ENCODE measurements around the gene R3HDM2. TPM values are rescaled to one million over a fixed set of nuclear protein-coding genes. Genes with fewer than 3 reads are reported as not detected.

R3HDM2 gene
- total and polyA plus RNA-seq, 4 donors, result 7.4 to 28.9 (median 15.1) TPM

- peaks cover 0 to 30% (median 10%) of the 10 kb centered on the region in 4 donors for H3K4me1 ChIP-seq (ENCODE audit: control insufficient read depth in 4 of 4, insufficient read depth in 4 of 4, low read length in 3 of 4)
- H3K36me3 ChIP-seq (ENCODE audit: control insufficient read depth in 4 of 4, insufficient read depth in 3 of 4, low read depth in 1 of 4, low read length in 3 of 4), result no peaks in the 10 kb centered on the region
- H3K9ac ChIP-seq (ENCODE audit: low read depth in 1 of 2, low read length in 2 of 2), result peak within 1 kb of the TSS; percentile 63 to 98
- no peaks in the 10 kb centered on the region for H3K9me3 ChIP-seq (ENCODE audit: control insufficient read depth in 4 of 4, low read length in 3 of 4)
- peak within 1 kb of the TSS; percentile 68 to 86 (median 75) for H3K4me3 ChIP-seq (ENCODE audit: low read depth in 1 of 3, low read length in 3 of 3)
- peak; percentile 84 for TF ChIP-seq YY1 (IDR thresholded peaks at IDR 0.05)
- TF ChIP-seq HNF4G (IDR thresholded peaks at IDR 0.05), result peak; percentile 74
- peak; percentile 17 for TF ChIP-seq FOXA2 (IDR thresholded peaks at IDR 0.05)
- TF ChIP-seq REST (IDR thresholded peaks at IDR 0.05), result peak; percentile 85
- peak; percentile 90 to 94 for TF ChIP-seq HNF4A (conservative IDR thresholded peaks at IDR 0.05)
- peak; percentile 93 for TF ChIP-seq ZBTB33 (IDR thresholded peaks at IDR 0.05)
- TF ChIP-seq TAF1 (conservative IDR thresholded peaks at IDR 0.05), result peak; percentile 86
- TF ChIP-seq NR2F2 (IDR thresholded peaks at IDR 0.05), result peak; percentile 75
- no peak for TF ChIP-seq ATF3 (IDR thresholded peaks at IDR 0.05)
- TF ChIP-seq GABPA (IDR thresholded peaks at IDR 0.05 in 1 of 2, conservative IDR thresholded peaks at IDR 0.05 in 1 of 2), result no peak
- peak; percentile 72 to 75 for TF ChIP-seq JUND (IDR thresholded peaks at IDR 0.05)
- peak; percentile 93 for TF ChIP-seq SP1 (IDR thresholded peaks at IDR 0.05)
- TF ChIP-seq RAD21 (IDR thresholded peaks at IDR 0.05), result peak; percentile 47 to 66
- peak; percentile 86 for TF ChIP-seq MAX (IDR thresholded peaks at IDR 0.05)
- TF ChIP-seq CTCF (IDR thresholded peaks at IDR 0.05; ENCODE audit: low read depth, low read length, missing input control), result no peak
- peak; percentile 54 to 76 for TF ChIP-seq EGR1 (IDR thresholded peaks at IDR 0.05; ENCODE audit: low read depth in 2 of 2)
- TF ChIP-seq FOXA1 (IDR thresholded peaks at IDR 0.05), result peak; percentile 58
- TF ChIP-seq RXRA (IDR thresholded peaks at IDR 0.05), result peak; percentile 86 to 97
- H3K27me3 ChIP-seq (ENCODE audit: control insufficient read depth in 4 of 4, insufficient read depth in 4 of 4, low read length in 3 of 4), result no peaks in the 10 kb centered on the region
- no peak for DNase-seq (ENCODE audit: low spot score)
- 29% methylated on average over 8 of the region's 8 CpGs for WGBS
- peak within 1 kb of the TSS; percentile 90 to 93 for H3K27ac ChIP-seq (ENCODE audit: low read depth in 1 of 2, low read length in 2 of 2)
Observed at GRCh38 chr12:57434517-57435223, 3.8 kb upstream of the R3HDM2 start, which contains the start of gene INHBC. Gene INHBC, plus strand, starts transcription at chr12:57434784. Its CDS starts 103 bp downstream, at chr12:57434887.

Data from liver (tissue), 9 donors.